Caco-2 (cell line): ENCODE results near the gene PRRT1B. TPM values are rescaled to one million over a fixed set of nuclear protein-coding genes. Genes with fewer than 3 reads are reported as not detected.

Source experiments
- BruUV-seq: library from RNA; stranded (reverse); fragments of 400-500 nt; replicated peaks from 2 replicates; lab custom pipeline; 2021; lab: Mats Ljungman, UMichigan
- CTCF ChIA-PET: fragments of 300-600 bp; sonication (Branson Sonifier 250); formaldehyde crosslinking; loops from one replicate; lab custom pipeline; 2022; ENCODE audit warnings: antibody characterized with exemption; lab: Charles Lee
- POLR2A ChIA-PET: fragments of 300-600 bp; sonication (Branson Sonifier 250); formaldehyde crosslinking; loops from one replicate; lab custom pipeline; 2022; ENCODE audit warnings: antibody characterized with exemption; lab: Charles Lee
- DNase-seq, 2 experiments: peaks; one replicate each; pipeline versions ENCODE4 v3.0.0 to v3.0.0-alpha.2; 2020 to 2022
- H3K27me3 ChIP-seq: replicated peaks from 2 replicates; pipeline ENCODE4 v1.6.0; 2011; ENCODE audit warnings: low read length; ENCODE audit not compliant: control insufficient read depth, insufficient read depth
- H3K36me3 ChIP-seq: 2 replicates; pipeline ENCODE4 v1.5.1; 2011; ENCODE audit warnings: low read length; ENCODE audit not compliant: control insufficient read depth, insufficient read depth
- H3K4me1 ChIP-seq: fragments of 250-450 bp; sonication (Bioruptor Pico); 2 replicates; pipeline ENCODE4 v1.5.1; 2020; ENCODE audit warnings: mild to moderate bottlenecking
- H3K4me3 ChIP-seq: 2 replicates; pipeline ENCODE4 v1.5.1; 2011; ENCODE audit warnings: low read depth, mild to moderate bottlenecking, control low read depth, low read length
- H3K9me3 ChIP-seq: fragments of 250-450 bp; sonication (Bioruptor Pico); 2 replicates; pipeline ENCODE4 v1.5.1; 2020; ENCODE audit warnings: mild to moderate bottlenecking, moderate library complexity
- H3K27ac Mint-ChIP-seq: one replicate; pipeline ENCODE4 v1.8.0; 2022; ENCODE audit warnings: mixed read lengths; ENCODE audit not compliant: unreplicated experiment
- H3K27me3 Mint-ChIP-seq: one replicate; pipeline ENCODE4 v1.8.0; 2022; ENCODE audit warnings: mixed read lengths; ENCODE audit not compliant: insufficient read depth, unreplicated experiment
- H3K36me3 Mint-ChIP-seq: one replicate; pipeline ENCODE4 v1.8.0; 2022; ENCODE audit warnings: mild to moderate bottlenecking, mixed read lengths; ENCODE audit not compliant: insufficient read depth, unreplicated experiment
- H3K4me1 Mint-ChIP-seq: one replicate; pipeline ENCODE4 v1.8.0; 2022; ENCODE audit warnings: low read depth, mixed read lengths; ENCODE audit not compliant: unreplicated experiment
- H3K4me3 Mint-ChIP-seq: one replicate; pipeline ENCODE4 v1.8.0; 2022; ENCODE audit warnings: mild to moderate bottlenecking, moderate library complexity, mixed read lengths; ENCODE audit not compliant: unreplicated experiment
- H3K9me3 Mint-ChIP-seq: one replicate; pipeline ENCODE4 v1.8.0; 2022; ENCODE audit warnings: mixed read lengths; ENCODE audit not compliant: unreplicated experiment
- intact Hi-C: fragments of 100-400 bp; cut with micrococcal nuclease; formaldehyde crosslinking; loops from one replicate; pipeline ENCODE4 v1.10.0; 2022; ENCODE audit not compliant: unreplicated experiment
- total RNA-seq: library from RNA; stranded (reverse); gene quantifications from 2 replicates; pipeline ENCODE4 v1.2.3, GENCODE V29; 2022
- TF ChIP-seq, protein P1 (sequence below), 2 experiments: fragments of 200-600 bp in 1 of 2; IDR thresholded peaks; 1 replicate in 1 of 2; 2 replicates in 1 of 2; pipeline versions ENCODE4 v1.5.1 to v1.8.0; 2011 to 2022; ENCODE audit warnings: antibody characterized with exemption in 1 of 2, control low read depth in 1 of 2, inconsistent platforms in 1 of 2, low read depth in 1 of 2, low read length in 1 of 2, mild to moderate bottlenecking in 1 of 2, moderate library complexity in 1 of 2; ENCODE audit not compliant: insufficient read depth in 1 of 2, severe bottlenecking in 1 of 2, unreplicated experiment in 1 of 2

Gene PRRT1B
- total RNA-seq, 1 experiment from 2014 or later: 6.5 TPM

DNA sequence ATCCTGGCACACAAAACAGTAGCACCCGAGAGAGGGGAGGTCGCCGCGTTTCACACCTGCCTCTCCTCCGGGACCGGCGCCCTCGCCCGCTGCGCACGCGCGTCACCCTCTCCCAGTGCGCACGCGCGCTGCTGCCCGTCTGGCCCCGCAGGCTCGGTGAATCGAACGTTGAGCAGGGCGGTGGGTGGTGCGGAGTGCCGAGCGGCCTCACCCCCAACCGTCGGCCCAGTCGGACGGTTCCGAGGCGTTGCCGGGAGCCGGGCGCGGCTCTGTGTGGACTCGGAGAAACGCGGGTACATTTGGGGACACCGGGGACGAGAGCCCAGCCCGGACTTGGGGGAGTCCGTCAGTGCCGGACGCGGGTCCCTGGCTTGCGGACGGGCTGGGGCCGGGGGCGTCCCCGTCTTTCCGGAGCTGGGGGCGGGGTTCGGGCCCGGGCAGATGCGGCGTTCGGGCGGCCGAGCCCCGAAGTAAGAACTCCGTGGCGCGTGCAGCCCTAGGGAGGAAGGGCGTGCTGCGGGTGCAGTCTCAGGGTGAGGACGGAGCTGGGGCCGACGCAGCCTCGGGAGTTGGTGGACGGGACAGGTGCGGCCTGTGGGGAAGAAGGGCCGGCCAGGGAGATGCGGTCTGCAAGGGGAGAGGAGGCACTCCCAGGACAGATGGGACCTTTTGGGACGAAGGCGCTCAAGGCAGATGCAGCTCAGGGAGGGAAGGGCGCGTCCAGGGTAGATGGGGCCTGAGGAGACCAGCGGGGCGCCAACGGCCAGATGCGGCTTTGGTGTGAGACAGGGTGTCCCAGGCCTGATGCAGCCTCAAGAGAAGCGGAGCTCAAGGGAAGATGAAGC is 42.3 kb upstream of the PRRT1B start, which contains the start of gene POMT1:
Gene POMT1 (plus strand): TSS at position 138 of the 845 bp plus-strand sequence. CDS start 1,301 bp downstream, outside the sequence.
- BruUV-seq: no TSS peak

DNA sequence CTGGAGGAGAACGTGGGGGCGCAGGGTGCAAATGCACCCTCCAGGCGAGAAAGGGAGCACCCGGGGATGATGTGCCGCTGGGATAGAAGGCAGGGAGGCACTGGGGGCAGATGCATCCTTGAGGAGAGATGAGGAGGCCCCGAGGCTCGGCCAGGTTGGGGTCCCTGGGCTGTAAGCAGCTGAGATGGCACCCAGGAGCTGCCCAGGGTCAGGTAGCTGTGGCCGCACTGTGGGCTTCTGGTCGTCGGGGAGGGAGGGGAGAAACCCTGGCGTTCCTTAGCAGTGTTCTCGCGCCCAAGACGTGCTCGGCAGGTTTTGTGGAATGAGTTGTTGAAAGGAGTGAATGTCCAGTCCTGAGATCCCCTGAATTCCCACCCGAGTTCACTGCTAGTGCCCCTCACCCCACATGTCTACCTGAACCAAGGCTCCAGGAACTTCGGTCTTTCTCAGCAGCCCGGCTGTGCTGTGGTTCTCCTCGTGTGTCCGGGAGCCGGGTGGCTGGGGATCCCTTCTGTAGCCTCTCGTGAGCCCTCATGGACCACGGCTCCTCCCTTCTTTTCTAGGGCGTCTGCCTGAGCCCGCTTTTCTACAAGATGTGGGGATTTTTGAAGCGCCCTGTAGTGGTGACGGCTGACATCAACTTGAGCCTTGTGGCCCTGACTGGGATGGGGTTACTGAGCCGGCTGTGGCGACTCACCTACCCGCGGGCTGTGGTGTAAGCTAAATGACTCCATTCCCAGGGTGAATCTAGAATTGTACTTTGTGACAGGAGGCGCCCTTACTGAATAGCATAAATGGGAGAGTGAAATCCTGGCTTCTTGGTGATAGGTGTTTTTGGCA is 41.5 kb upstream of the PRRT1B start:
- intact Hi-C loops: loop anchor here (5.0 to 10.0 kb wide), 3 partner anchors 61 to 243 kb away; no protein-coding TSS in a partner anchor
- peaks cover 69% of the 10 kb centered on the region for H3K36me3 Mint-ChIP-seq
- Histone ChIP-seq H3K4me1 (0 out of 2 replicates have a peak, but pooled peaks cover 6% of the 10 kb centered on the region), H3K4me3 (peak overlapping the region; percentile 89), H3K9me3 (no peaks in the 10 kb centered on the region), H3K36me3 (peaks cover 3% of the 10 kb centered on the region), H3K27me3 (no peaks in the 10 kb centered on the region)
- peak overlapping the region; percentile 90 for H3K4me3 Mint-ChIP-seq
- DNase-seq: peak; percentile 42 to 48
- peak overlapping the region; percentile 81 for H3K27ac Mint-ChIP-seq
- H3K4me1 Mint-ChIP-seq: peaks cover 16% of the 10 kb centered on the region
- H3K27me3 Mint-ChIP-seq: no peaks in the 10 kb centered on the region
- TF ChIP-seq, protein P1, sequence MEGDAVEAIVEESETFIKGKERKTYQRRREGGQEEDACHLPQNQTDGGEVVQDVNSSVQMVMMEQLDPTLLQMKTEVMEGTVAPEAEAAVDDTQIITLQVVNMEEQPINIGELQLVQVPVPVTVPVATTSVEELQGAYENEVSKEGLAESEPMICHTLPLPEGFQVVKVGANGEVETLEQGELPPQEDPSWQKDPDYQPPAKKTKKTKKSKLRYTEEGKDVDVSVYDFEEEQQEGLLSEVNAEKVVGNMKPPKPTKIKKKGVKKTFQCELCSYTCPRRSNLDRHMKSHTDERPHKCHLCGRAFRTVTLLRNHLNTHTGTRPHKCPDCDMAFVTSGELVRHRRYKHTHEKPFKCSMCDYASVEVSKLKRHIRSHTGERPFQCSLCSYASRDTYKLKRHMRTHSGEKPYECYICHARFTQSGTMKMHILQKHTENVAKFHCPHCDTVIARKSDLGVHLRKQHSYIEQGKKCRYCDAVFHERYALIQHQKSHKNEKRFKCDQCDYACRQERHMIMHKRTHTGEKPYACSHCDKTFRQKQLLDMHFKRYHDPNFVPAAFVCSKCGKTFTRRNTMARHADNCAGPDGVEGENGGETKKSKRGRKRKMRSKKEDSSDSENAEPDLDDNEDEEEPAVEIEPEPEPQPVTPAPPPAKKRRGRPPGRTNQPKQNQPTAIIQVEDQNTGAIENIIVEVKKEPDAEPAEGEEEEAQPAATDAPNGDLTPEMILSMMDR (IDR thresholded peaks at IDR 0.05; ENCODE audit: insufficient read depth in 1 of 2, low read depth in 1 of 2, low read length in 1 of 2, severe bottlenecking in 1 of 2, unreplicated experiment in 1 of 2): no peak
- ChIA-PET POLR2A (no interaction called here), CTCF (interaction anchor here (1.1 kb wide), 1 partner anchor 154 kb away, joined by 5 read pairs; no protein-coding TSS in a partner anchor)
- H3K9me3 Mint-ChIP-seq: no peaks in the 10 kb centered on the region
- BruUV-seq: no TSS peak

More for the DNA sequence above, 42.3 kb upstream of the PRRT1B start, which contains the start of gene POMT1:
- no peaks in the 10 kb centered on the region for H3K27me3 ChIP-seq
- Mint-ChIP-seq H3K36me3 (peaks cover 74% of the 10 kb centered on the region), H3K27ac (peak within 1 kb of the TSS; percentile 81), H3K4me3 (peak within 1 kb of the TSS; percentile 90), H3K4me1 (peaks cover 16% of the 10 kb centered on the region), H3K9me3 (no peaks in the 10 kb centered on the region), H3K27me3 (no peaks in the 10 kb centered on the region)
- POLR2A ChIA-PET: no interaction called here
- DNase-seq: peak; percentile 90 to 93
- TF ChIP-seq, protein P1 (IDR thresholded peaks at IDR 0.05; ENCODE audit: insufficient read depth in 1 of 2, low read depth in 1 of 2, low read length in 1 of 2, severe bottlenecking in 1 of 2, unreplicated experiment in 1 of 2): no peak
- intact Hi-C loops: loop anchor here (5.0 to 10.0 kb wide), 3 partner anchors 62 to 244 kb away; no protein-coding TSS in a partner anchor
- H3K4me1 ChIP-seq: 0 out of 2 replicates have a peak, but pooled peaks cover 6% of the 10 kb centered on the region
- H3K36me3 ChIP-seq: peaks cover 3% of the 10 kb centered on the region
- CTCF ChIA-PET: interaction anchor here (1.1 kb wide), 1 partner anchor 153 kb away, joined by 5 read pairs; no protein-coding TSS in a partner anchor
- H3K9me3 ChIP-seq: no peaks in the 10 kb centered on the region
- peak within 1 kb of the TSS; percentile 89 for H3K4me3 ChIP-seq
